ENCODE data around the gene NR4A2. TPM values are rescaled to one million over a fixed set of nuclear protein-coding genes. Genes with fewer than 3 reads are reported as not detected.

NR4A2 gene
- total RNA-seq, 1 experiment from 2014 or later: 12.0 TPM

DNA sequence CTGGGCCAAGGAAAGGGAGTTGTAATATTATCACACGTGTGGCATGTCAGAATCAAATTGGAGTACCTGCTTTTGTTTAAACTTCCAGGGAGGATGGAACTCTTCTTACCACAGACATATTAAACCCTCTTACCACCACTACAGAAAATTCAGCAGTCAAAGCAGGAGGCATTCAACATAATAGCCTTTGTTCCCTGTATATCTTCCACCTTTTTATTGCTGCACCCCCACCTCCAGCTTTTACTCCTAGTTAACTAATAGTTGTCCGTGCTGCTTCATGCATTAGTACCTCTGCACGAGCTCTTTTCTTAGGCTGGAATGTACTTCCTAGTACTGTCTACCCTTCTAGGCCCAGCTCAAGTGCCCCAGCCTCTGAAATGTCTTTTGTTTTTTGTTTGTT, 14.9 kb upstream of the NR4A2 start:
- H3K9me3 ChIP-seq (ENCODE audit: low read length): no peaks in the 10 kb centered on the region
- H4K20me1 ChIP-seq (ENCODE audit: low read length): no peaks in the 10 kb centered on the region
- ChIA-PET CTCF (interaction anchor here (0.6 kb wide), 1 partner anchor 9 kb away, joined by 3 read pairs; no protein-coding TSS in a partner anchor), POLR2A (ENCODE audit: unreplicated experiment) (no interaction called here)
- no peak overlapping the region for H3K4me3 ChIP-seq (ENCODE audit: low read length)
- no peaks in the 10 kb centered on the region for H3F3A ChIP-seq (ENCODE audit: low read length, unreplicated experiment)
- no peaks in the 10 kb centered on the region for H3K27me3 ChIP-seq (ENCODE audit: low read length)
- H3K36me3 ChIP-seq (ENCODE audit: low read depth, low read length): no peaks in the 10 kb centered on the region
- BruUV-seq (replicated peaks): no TSS peak
- no peaks in the 10 kb centered on the region for H3K79me2 ChIP-seq (ENCODE audit: low read length)
- intact Hi-C loops (cut with micrococcal nuclease): no loop called here
- ATAC-seq: no peak
- no peak for DNase-seq
- no peak overlapping the region for H2AFZ ChIP-seq (ENCODE audit: low read length)
- peaks cover 27% of the 10 kb centered on the region for H3K4me1 ChIP-seq (ENCODE audit: insufficient read depth, low read length)
- TF ChIP-seq EZH2 (IDR thresholded peaks at IDR 0.05; ENCODE audit: low read length, unreplicated experiment) (no peak), EZH2phosphoT487 (IDR thresholded peaks at IDR 0.05; ENCODE audit: borderline replicate concordance, low read length) (no peak)
- TF ChIP-seq, protein P1, sequence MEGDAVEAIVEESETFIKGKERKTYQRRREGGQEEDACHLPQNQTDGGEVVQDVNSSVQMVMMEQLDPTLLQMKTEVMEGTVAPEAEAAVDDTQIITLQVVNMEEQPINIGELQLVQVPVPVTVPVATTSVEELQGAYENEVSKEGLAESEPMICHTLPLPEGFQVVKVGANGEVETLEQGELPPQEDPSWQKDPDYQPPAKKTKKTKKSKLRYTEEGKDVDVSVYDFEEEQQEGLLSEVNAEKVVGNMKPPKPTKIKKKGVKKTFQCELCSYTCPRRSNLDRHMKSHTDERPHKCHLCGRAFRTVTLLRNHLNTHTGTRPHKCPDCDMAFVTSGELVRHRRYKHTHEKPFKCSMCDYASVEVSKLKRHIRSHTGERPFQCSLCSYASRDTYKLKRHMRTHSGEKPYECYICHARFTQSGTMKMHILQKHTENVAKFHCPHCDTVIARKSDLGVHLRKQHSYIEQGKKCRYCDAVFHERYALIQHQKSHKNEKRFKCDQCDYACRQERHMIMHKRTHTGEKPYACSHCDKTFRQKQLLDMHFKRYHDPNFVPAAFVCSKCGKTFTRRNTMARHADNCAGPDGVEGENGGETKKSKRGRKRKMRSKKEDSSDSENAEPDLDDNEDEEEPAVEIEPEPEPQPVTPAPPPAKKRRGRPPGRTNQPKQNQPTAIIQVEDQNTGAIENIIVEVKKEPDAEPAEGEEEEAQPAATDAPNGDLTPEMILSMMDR (conservative IDR thresholded peaks at IDR 0.05; ENCODE audit: low read depth, low read length): no peak
- H3K9ac ChIP-seq (ENCODE audit: low read length): no peak overlapping the region
- H3K27ac ChIP-seq (ENCODE audit: low read length): no peak overlapping the region
- H3K9me2 ChIP-seq (replicated peaks; ENCODE audit: low read length): no peaks in the 10 kb centered on the region
- no peak overlapping the region for H3K4me2 ChIP-seq (ENCODE audit: low read length)

DNA sequence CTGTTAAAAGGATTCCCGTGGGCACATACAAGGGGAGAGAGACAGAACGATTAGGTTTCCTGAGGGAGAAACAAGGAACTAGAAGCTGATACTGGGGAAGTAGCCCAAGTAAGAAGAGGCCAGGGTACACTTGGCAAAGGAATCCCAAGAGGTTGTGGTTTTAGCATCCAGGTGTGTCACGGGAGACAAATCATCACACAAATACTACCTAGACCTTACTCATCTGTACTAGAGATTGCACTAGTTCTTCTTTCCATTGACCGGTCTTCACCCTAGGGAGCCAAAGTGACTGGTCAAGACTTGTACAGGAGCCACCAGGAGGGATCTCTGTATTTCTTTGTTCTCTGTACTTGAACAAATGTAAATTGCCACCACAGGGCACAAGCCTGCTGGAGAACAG, 14.2 kb upstream of the NR4A2 start:
- H3K4me2 ChIP-seq (ENCODE audit: low read length): no peak overlapping the region
- no peak overlapping the region for H3K4me3 ChIP-seq (ENCODE audit: low read length)
- ChIA-PET CTCF (no interaction called here), POLR2A (ENCODE audit: unreplicated experiment) (no interaction called here)
- no peak for ATAC-seq
- no peaks in the 10 kb centered on the region for H3K79me2 ChIP-seq (ENCODE audit: low read length)
- intact Hi-C loops (cut with micrococcal nuclease): no loop called here
- TF ChIP-seq EZH2 (IDR thresholded peaks at IDR 0.05; ENCODE audit: low read length, unreplicated experiment): no peak
- H3K36me3 ChIP-seq (ENCODE audit: low read depth, low read length): no peaks in the 10 kb centered on the region
- H3K27me3 ChIP-seq (ENCODE audit: low read length): no peaks in the 10 kb centered on the region
- peak; percentile 27 for DNase-seq
- no peak overlapping the region for H2AFZ ChIP-seq (ENCODE audit: low read length)
- no peaks in the 10 kb centered on the region for H3F3A ChIP-seq (ENCODE audit: low read length, unreplicated experiment)
- no peaks in the 10 kb centered on the region for H3K9me3 ChIP-seq (ENCODE audit: low read length)
- BruUV-seq (replicated peaks): no TSS peak
- H3K9me2 ChIP-seq (replicated peaks; ENCODE audit: low read length): no peaks in the 10 kb centered on the region
- no peak overlapping the region for H3K27ac ChIP-seq (ENCODE audit: low read length)
- H3K9ac ChIP-seq (ENCODE audit: low read length): no peak overlapping the region
- peaks cover 27% of the 10 kb centered on the region for H3K4me1 ChIP-seq (ENCODE audit: insufficient read depth, low read length)
- H4K20me1 ChIP-seq (ENCODE audit: low read length): no peaks in the 10 kb centered on the region

DNA sequence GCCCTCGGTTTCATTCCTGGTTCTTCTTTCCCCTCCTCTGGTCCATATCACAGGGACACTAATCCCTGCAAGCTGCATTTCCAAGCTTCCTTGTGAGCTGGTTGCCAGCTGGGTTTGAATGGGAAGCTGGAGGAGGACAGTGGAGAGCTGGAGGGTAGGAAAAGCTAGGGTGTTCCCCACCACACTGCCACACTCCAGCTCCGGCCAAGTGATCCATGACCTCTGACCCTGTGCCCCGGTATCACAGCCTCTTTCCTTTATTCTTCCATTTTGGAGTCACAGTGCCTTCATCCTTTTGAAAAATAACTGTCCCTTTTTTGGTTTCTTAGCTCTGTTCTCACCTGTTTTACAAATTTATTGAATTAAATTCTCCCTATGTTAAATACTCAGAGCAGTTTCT, 13.1 kb upstream of the NR4A2 start:
- Histone ChIP-seq H2AFZ (ENCODE audit: low read length) (no peak overlapping the region), H3K27me3 (ENCODE audit: low read length) (no peaks in the 10 kb centered on the region), H3K9me2 (replicated peaks; ENCODE audit: low read length) (no peaks in the 10 kb centered on the region), H3K27ac (ENCODE audit: low read length) (no peak overlapping the region), H3K9me3 (ENCODE audit: low read length) (no peaks in the 10 kb centered on the region), H3K9ac (ENCODE audit: low read length) (no peak overlapping the region), H3K4me1 (ENCODE audit: insufficient read depth, low read length) (peaks cover 34% of the 10 kb centered on the region), H3F3A (ENCODE audit: low read length, unreplicated experiment) (no peaks in the 10 kb centered on the region), H3K4me2 (ENCODE audit: low read length) (no peak overlapping the region), H4K20me1 (ENCODE audit: low read length) (no peaks in the 10 kb centered on the region), H3K4me3 (ENCODE audit: low read length) (no peak overlapping the region), H3K79me2 (ENCODE audit: low read length) (no peaks in the 10 kb centered on the region), H3K36me3 (ENCODE audit: low read depth, low read length) (no peaks in the 10 kb centered on the region)
- no TSS peak for BruUV-seq (replicated peaks)
- ChIA-PET CTCF (no interaction called here), POLR2A (ENCODE audit: unreplicated experiment) (no interaction called here)
- intact Hi-C loops (cut with micrococcal nuclease): no loop called here
- no peak for ATAC-seq
- no peak for TF ChIP-seq EZH2 (IDR thresholded peaks at IDR 0.05; ENCODE audit: low read length, unreplicated experiment)
- no peak for TF ChIP-seq EZH2phosphoT487 (IDR thresholded peaks at IDR 0.05; ENCODE audit: borderline replicate concordance, low read length)
- TF ChIP-seq, protein P1 (conservative IDR thresholded peaks at IDR 0.05; ENCODE audit: low read depth, low read length): no peak
- DNase-seq: no peak

All from PC-3 (cell line).